GM23338 (cell line): ENCODE results near the gene ADPGK. TPM values are rescaled to one million over a fixed set of nuclear protein-coding genes. Genes with fewer than 3 reads are reported as not detected.

Experiments
- EZH2 ChIP-seq: fragments of 200-600 bp; sonication (generic); IDR thresholded peaks from one replicate; pipeline ENCODE4 v1.8.0; 2017; ENCODE audit warnings: antibody characterized with exemption, mild to moderate bottlenecking, low read depth; ENCODE audit not compliant: unreplicated experiment
- REST ChIP-seq: IDR thresholded peaks from one replicate; pipeline ENCODE4 v1.6.1; 2018; ENCODE audit warnings: antibody characterized with exemption; ENCODE audit not compliant: unreplicated experiment
- ZNF114 ChIP-seq: fragments of 250-450 bp; sonication (Bioruptor Pico); IDR thresholded peaks from 2 replicates; pipeline ENCODE4 v1.5.0; 2020; ENCODE audit warnings: mild to moderate bottlenecking, moderate library complexity
- ZNF462 ChIP-seq: fragments of 250-450 bp; sonication (Bioruptor Pico); IDR thresholded peaks from 2 replicates; pipeline ENCODE4 v1.5.0; 2020; ENCODE audit warnings: mild to moderate bottlenecking, moderate library complexity
- polyA plus RNA-seq: library from polyadenylated mRNA; unstranded; fragments of >200 nt; fragmentation: Nextera tagmentation; extraction: Ambion mirVana; gene quantifications from 2 replicates; pipeline ENCODE4 v1.2.1, GENCODE V29; 2016
- total RNA-seq: library from RNA; depleted of rRNA; stranded (reverse); fragments of >200 nt; shearing (Covaris generic); gene quantifications from 2 replicates; pipeline ENCODE4 v1.2.3, GENCODE V29; 2014

ADPGK gene
- total and polyA plus RNA-seq, 2 experiments from 2014 or later = 21.5 to 57.0 TPM

- TF ChIP-seq ZNF462 (CRISPR knock-in tag) = no peak
- TF ChIP-seq EZH2 = no peak
- no peak for TF ChIP-seq ZNF114
- TF ChIP-seq REST = no peak
Measured at GRCh38 chr15:72801590-72802325, 18.2 kb upstream of the ADPGK start (continued).
